OCI-LY3 (cell line): Measurements from ENCODE around the gene TBC1D7.
A peak's percentile ranks its signal among the peaks of the same experiment; 100 is the strongest.

Experiments
- H2AFZ ChIP-seq: fragments of 200-600, 300-600 bp; shearing (Covaris generic); 2 replicates; pipeline ENCODE4 v1.6.0; 2014; ENCODE audit warnings: antibody characterized with exemption, low read depth, low read length
- H3K27ac ChIP-seq: fragments of 200-600, 300-600 bp; sonication (generic); 2 replicates; pipeline ENCODE4 v1.5.1; 2014; ENCODE audit warnings: mild to moderate bottlenecking, low read length, moderate library complexity, mixed read lengths
- H3K27me3 ChIP-seq: fragments of 200-600, 300-600 bp; sonication (generic); 2 replicates; pipeline ENCODE4 v1.6.1; 2014; ENCODE audit warnings: low read depth, low read length, mixed read lengths
- H3K36me3 ChIP-seq: fragments of 200-600, 300-600 bp; sonication (generic); replicated peaks from 2 replicates; pipeline ENCODE3; 2014; ENCODE audit warnings: low read depth, low read length, mixed read lengths
- H3K4me1 ChIP-seq: fragments of 300-600, 200-600 bp; sonication (generic); 2 replicates; pipeline ENCODE4 v1.6.1; 2014; ENCODE audit warnings: low read length, mixed read lengths
- H3K4me2 ChIP-seq: fragments of 200-600, 300-600 bp; sonication (generic); 2 replicates; pipeline ENCODE4 v1.6.1; 2014; ENCODE audit warnings: low read length, mixed read lengths
- H3K4me3 ChIP-seq: fragments of 300-600, 200-600 bp; sonication (generic); 2 replicates; pipeline ENCODE4 v1.5.1; 2014; ENCODE audit warnings: antibody characterized with exemption, mild to moderate bottlenecking, low read length, moderate library complexity
- H3K79me2 ChIP-seq: fragments of 300-600, 200-600 bp; shearing (Covaris generic); 2 replicates; pipeline ENCODE4 v1.6.1; 2014; ENCODE audit warnings: mild to moderate bottlenecking, low read length, mixed read lengths
- H3K9ac ChIP-seq: fragments of 300-600, 200-600 bp; shearing (Covaris generic); 2 replicates; pipeline ENCODE4 v1.6.0; 2014; ENCODE audit warnings: mild to moderate bottlenecking, low read length, moderate library complexity
- H3K9me3 ChIP-seq: fragments of 200-600, 300-600 bp; shearing (Covaris generic); 2 replicates; pipeline ENCODE4 v1.6.1; 2014; ENCODE audit warnings: low read length, mixed read lengths; ENCODE audit not compliant: insufficient read depth
- H4K20me1 ChIP-seq: fragments of 200-600, 300-600 bp; sonication (generic); 2 replicates; pipeline ENCODE4 v1.6.1; 2016; ENCODE audit warnings: low read length, mixed read lengths; ENCODE audit not compliant: insufficient read depth
- CTCF ChIP-seq: fragments of 200-600, 300-600 bp; sonication (generic); IDR thresholded peaks from 2 replicates; pipeline ENCODE4 v1.5.1; 2014; ENCODE audit warnings: antibody characterized with exemption, low read length, low read depth
- EZH2phosphoT487 ChIP-seq: fragments of 200-600 bp; shearing (Covaris generic); IDR thresholded peaks from 2 replicates; pipeline ENCODE4 v1.6.1; 2018; ENCODE audit warnings: antibody characterized with exemption, mixed run types, low read depth

The TBC1D7 gene

GRCh38 chr6:13273931-13274706 is 54.2 kb downstream of the TBC1D7 start:
- H3K4me2 ChIP-seq = peak overlapping the region; percentile 100
- peaks cover 44% of the 10 kb centered on the region for H3K36me3 ChIP-seq
- H4K20me1 ChIP-seq = peaks cover 34% of the 10 kb centered on the region
- H3K9me3 ChIP-seq = no peaks in the 10 kb centered on the region
- H3K4me3 ChIP-seq = peak overlapping the region; percentile 94
- H3K79me2 ChIP-seq = peaks cover 45% of the 10 kb centered on the region
- H3K27ac ChIP-seq = peak overlapping the region; percentile 68
- peak overlapping the region; percentile 89 for H3K9ac ChIP-seq
- no peaks in the 10 kb centered on the region for H3K27me3 ChIP-seq
- no peak overlapping the region for H2AFZ ChIP-seq
- TF ChIP-seq CTCF (no peak), EZH2phosphoT487 (no peak)
- H3K4me1 ChIP-seq = peaks cover 24% of the 10 kb centered on the region

GRCh38 chr6:13273202-13273930 is 55.0 kb downstream of the TBC1D7 start:
- Histone ChIP-seq H3K27ac (peak overlapping the region; percentile 84), H3K4me2 (peak overlapping the region; percentile 100), H4K20me1 (peaks cover 31% of the 10 kb centered on the region), H3K27me3 (no peaks in the 10 kb centered on the region), H3K4me3 (peak overlapping the region; percentile 94), H3K9me3 (no peaks in the 10 kb centered on the region), H3K36me3 (peaks cover 38% of the 10 kb centered on the region), H3K9ac (peak overlapping the region; percentile 95), H3K4me1 (peaks cover 24% of the 10 kb centered on the region), H3K79me2 (peaks cover 45% of the 10 kb centered on the region), H2AFZ (no peak overlapping the region)
- TF ChIP-seq CTCF = no peak
- no peak for TF ChIP-seq EZH2phosphoT487

GRCh38 chr6:13272131-13273046 is 55.9 kb downstream of the TBC1D7 start:
- peak overlapping the region; percentile 84 for H3K27ac ChIP-seq
- H4K20me1 ChIP-seq = peaks cover 21% of the 10 kb centered on the region; the same call in 1 of the 2 replicates
- peaks cover 30% of the 10 kb centered on the region for H3K36me3 ChIP-seq
- H3K79me2 ChIP-seq = peaks cover 43% of the 10 kb centered on the region
- H3K4me2 ChIP-seq = peak overlapping the region; percentile 100
- H2AFZ ChIP-seq = peak overlapping the region; percentile 84
- peak overlapping the region; percentile 95 for H3K9ac ChIP-seq
- H3K27me3 ChIP-seq = no peaks in the 10 kb centered on the region
- peak; percentile 8; the same call in 1 of the 2 replicates for TF ChIP-seq CTCF
- TF ChIP-seq EZH2phosphoT487 = no peak
- no peaks in the 10 kb centered on the region for H3K9me3 ChIP-seq
- peak overlapping the region; percentile 94 for H3K4me3 ChIP-seq
- H3K4me1 ChIP-seq = peaks cover 24% of the 10 kb centered on the region
